ENCODE data around the gene MGAT4A.

MGAT4A gene

GRCh38 chr2:98736464-98736889, 5.5 kb upstream of the MGAT4A start:
- no peak for TF ChIP-seq FOXM1 (IDR thresholded peaks at IDR 0.05; ENCODE audit: borderline replicate concordance, low read depth)
- TF ChIP-seq YY1 (IDR thresholded peaks at IDR 0.05; ENCODE audit: low read depth), result no peak
- TF ChIP-seq TCF12 (IDR thresholded peaks at IDR 0.05; ENCODE audit: low read depth), result no peak
- TF ChIP-seq EP300 (IDR thresholded peaks at IDR 0.05; ENCODE audit: borderline replicate concordance), result no peak
- TF ChIP-seq EGR1 (IDR thresholded peaks at IDR 0.05), result no peak
- no peak for TF ChIP-seq CREB1 (IDR thresholded peaks at IDR 0.05; ENCODE audit: low read depth)
- TF ChIP-seq USF1 (IDR thresholded peaks at IDR 0.05), result no peak
- no peak for TF ChIP-seq ZBTB7A (IDR thresholded peaks at IDR 0.05; ENCODE audit: low read depth)
- TF ChIP-seq NFIC (IDR thresholded peaks at IDR 0.05), result no peak
- no peak for TF ChIP-seq CEBPB (IDR thresholded peaks at IDR 0.05)
- TF ChIP-seq MAX (IDR thresholded peaks at IDR 0.05), result no peak
- no peak for TF ChIP-seq TAF1 (IDR thresholded peaks at IDR 0.05; ENCODE audit: low read depth)
- TF ChIP-seq RAD21 (IDR thresholded peaks at IDR 0.05; ENCODE audit: low read depth), result no peak
- no peak for TF ChIP-seq TEAD4 (IDR thresholded peaks at IDR 0.05)
- TF ChIP-seq REST (IDR thresholded peaks at IDR 0.05; ENCODE audit: low read depth), result no peak

- TF ChIP-seq CEBPB (IDR thresholded peaks at IDR 0.05), result no peak
- no peak for TF ChIP-seq TAF1 (IDR thresholded peaks at IDR 0.05; ENCODE audit: low read depth)
- TF ChIP-seq ZBTB7A (IDR thresholded peaks at IDR 0.05; ENCODE audit: low read depth), result no peak
- no peak for TF ChIP-seq MAX (IDR thresholded peaks at IDR 0.05)
- TF ChIP-seq NFIC (IDR thresholded peaks at IDR 0.05), result no peak
- TF ChIP-seq EP300 (IDR thresholded peaks at IDR 0.05; ENCODE audit: borderline replicate concordance), result no peak
- no peak for TF ChIP-seq FOXM1 (IDR thresholded peaks at IDR 0.05; ENCODE audit: borderline replicate concordance, low read depth)
- no peak for TF ChIP-seq REST (IDR thresholded peaks at IDR 0.05; ENCODE audit: low read depth)
Observed at GRCh38 chr2:98734823-98735260, 3.9 kb upstream of the MGAT4A start.

- TF ChIP-seq RAD21 (IDR thresholded peaks at IDR 0.05; ENCODE audit: low read depth) (no peak), TCF12 (IDR thresholded peaks at IDR 0.05; ENCODE audit: low read depth) (no peak), EP300 (IDR thresholded peaks at IDR 0.05; ENCODE audit: borderline replicate concordance) (no peak), TAF1 (IDR thresholded peaks at IDR 0.05; ENCODE audit: low read depth) (no peak), REST (IDR thresholded peaks at IDR 0.05; ENCODE audit: low read depth) (no peak), FOXM1 (IDR thresholded peaks at IDR 0.05; ENCODE audit: borderline replicate concordance, low read depth) (no peak), EGR1 (IDR thresholded peaks at IDR 0.05) (no peak), MAX (IDR thresholded peaks at IDR 0.05) (no peak), ZBTB7A (IDR thresholded peaks at IDR 0.05; ENCODE audit: low read depth) (no peak), CEBPB (IDR thresholded peaks at IDR 0.05) (no peak), YY1 (IDR thresholded peaks at IDR 0.05; ENCODE audit: low read depth) (no peak), NFIC (IDR thresholded peaks at IDR 0.05) (no peak), CREB1 (IDR thresholded peaks at IDR 0.05; ENCODE audit: low read depth) (no peak), USF1 (IDR thresholded peaks at IDR 0.05) (no peak), TEAD4 (IDR thresholded peaks at IDR 0.05) (no peak)
Observed at GRCh38 chr2:98734162-98734561, 3.2 kb upstream of the MGAT4A start.

- TF ChIP-seq CREB1 (IDR thresholded peaks at IDR 0.05; ENCODE audit: low read depth), result no peak
- TF ChIP-seq USF1 (IDR thresholded peaks at IDR 0.05), result no peak
- no peak for TF ChIP-seq FOXM1 (IDR thresholded peaks at IDR 0.05; ENCODE audit: borderline replicate concordance, low read depth)
- no peak for TF ChIP-seq CEBPB (IDR thresholded peaks at IDR 0.05)
Observed at GRCh38 chr2:98732430-98733051, 1.6 kb upstream of the MGAT4A start.
